DMS53 treated with DMSO at 0.1 percent for 48 hours (cell line): Measurements from ENCODE around the gene CORO6.
"Not testable (repeated sequence)": the region's sequence is repeated elsewhere in the genome, so short reads cannot be mapped to it uniquely, and the experiment has no call there.

Experiments
- DNase-seq: peaks from one replicate; lab custom pipeline; 2025; ENCODE audit not compliant: unreplicated experiment; lab: John Stamatoyannopoulos, UW

The CORO6 gene

GRCh38 chr17:29622337-29623282, at the start of gene CORO6:
Gene CORO6, minus strand, starts transcription at chr17:29622912. Its CDS starts 1,491 bp downstream, at chr17:29621421.
- peak; percentile 12 for DNase-seq

- no peak for DNase-seq
These were observed 48.9 kb upstream of the CORO6 start for GRCh38 chr17:29671661-29672060.

GRCh38 chr17:29669266-29669665, 46.6 kb upstream of the CORO6 start:
- no peak for DNase-seq

GRCh38 chr17:29667969-29668368, 45.3 kb upstream of the CORO6 start:
- DNase-seq: no peak

- peak; percentile 7 for DNase-seq
These were observed 42.7 kb upstream of the CORO6 start for GRCh38 chr17:29665481-29665810.

GRCh38 chr17:29664743-29665480, 42.2 kb upstream of the CORO6 start:
- no peak for DNase-seq

- peak; percentile 74 for DNase-seq
These were observed 40.4 kb upstream of the CORO6 start for GRCh38 chr17:29663155-29663554.

- DNase-seq: peak; percentile 17
These were observed 38.5 kb upstream of the CORO6 start for GRCh38 chr17:29661213-29661612.

GRCh38 chr17:29659155-29659554, 36.4 kb upstream of the CORO6 start:
- no peak for DNase-seq

GRCh38 chr17:29655323-29655722, 32.6 kb upstream of the CORO6 start:
- no peak for DNase-seq

- no peak for DNase-seq
These were observed 31.4 kb upstream of the CORO6 start for GRCh38 chr17:29653995-29654714.

GRCh38 chr17:29652976-29653375, 30.3 kb upstream of the CORO6 start:
- no peak for DNase-seq

- not testable (repeated sequence) for DNase-seq
These were observed 29.2 kb upstream of the CORO6 start for GRCh38 chr17:29651913-29652312.

GRCh38 chr17:29650396-29650795, 27.7 kb upstream of the CORO6 start:
- DNase-seq: no peak

GRCh38 chr17:29649359-29649758, 26.6 kb upstream of the CORO6 start:
- no peak for DNase-seq

GRCh38 chr17:29648005-29648404, 25.3 kb upstream of the CORO6 start:
- DNase-seq: no peak

- DNase-seq: no peak
These were observed 22.9 kb upstream of the CORO6 start for GRCh38 chr17:29645515-29646051.

GRCh38 chr17:29643817-29644160, 21.1 kb upstream of the CORO6 start:
- DNase-seq: no peak

GRCh38 chr17:29642171-29642611, 19.5 kb upstream of the CORO6 start:
- DNase-seq: no peak

GRCh38 chr17:29640981-29641642, 18.4 kb upstream of the CORO6 start:
- DNase-seq: no peak

GRCh38 chr17:29640413-29640812, 17.7 kb upstream of the CORO6 start:
- no peak for DNase-seq
